GM21528 (cell line): Measurements from ENCODE around the gene WASHC4.
"Not testable (repeated sequence)": the region's sequence is repeated elsewhere in the genome, so short reads cannot be mapped to it uniquely, and the experiment has no call there.

Experiments
- ATAC-seq: cut with Tn5 transposase; IDR thresholded peaks from one replicate; pipeline ENCODE4 v1.9.1; 2021; ENCODE audit warnings: mild to moderate bottlenecking, moderate library complexity; ENCODE audit not compliant: unreplicated experiment, low FRiP score

WASHC4 gene

DNA sequence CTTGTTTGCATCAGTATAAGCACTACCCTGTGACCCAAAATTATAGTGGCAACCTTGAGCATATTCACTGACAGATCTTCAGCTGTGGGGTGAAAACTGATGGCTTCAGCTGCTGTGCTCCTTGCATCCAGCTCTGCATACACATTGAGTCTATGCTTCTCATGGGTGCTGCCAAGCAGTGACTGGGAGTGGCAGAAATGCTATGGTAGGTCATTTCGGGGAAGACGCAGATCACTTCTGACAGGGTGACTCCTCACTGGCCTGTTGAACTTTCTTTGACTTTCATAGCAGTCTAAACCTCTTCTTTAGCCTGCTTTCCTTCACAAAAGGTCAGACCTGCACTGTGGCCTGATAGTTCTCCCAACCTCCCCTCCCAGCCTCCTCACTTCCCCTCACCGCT is 17.7 kb upstream of the WASHC4 start:
- no peak for ATAC-seq

DNA sequence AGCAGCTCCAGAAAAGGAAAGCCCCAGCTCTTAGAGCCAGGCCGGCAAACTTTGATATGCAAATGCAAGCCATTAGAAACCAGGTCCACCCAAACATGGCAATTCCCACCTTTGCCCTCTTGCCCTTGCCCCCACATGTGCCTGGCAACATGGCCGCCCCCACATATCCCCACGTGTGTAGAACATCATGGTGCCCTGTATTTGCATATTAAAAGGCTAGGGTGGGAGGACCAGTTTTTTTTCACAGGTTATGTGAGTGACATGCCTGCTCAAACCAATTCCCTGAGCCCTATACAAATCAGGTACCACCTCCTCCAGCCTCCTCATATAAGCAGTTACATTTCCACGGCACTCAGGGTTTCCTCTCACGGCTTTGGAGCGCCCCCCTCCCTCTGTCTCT is 17.2 kb upstream of the WASHC4 start:
- no peak for ATAC-seq

DNA sequence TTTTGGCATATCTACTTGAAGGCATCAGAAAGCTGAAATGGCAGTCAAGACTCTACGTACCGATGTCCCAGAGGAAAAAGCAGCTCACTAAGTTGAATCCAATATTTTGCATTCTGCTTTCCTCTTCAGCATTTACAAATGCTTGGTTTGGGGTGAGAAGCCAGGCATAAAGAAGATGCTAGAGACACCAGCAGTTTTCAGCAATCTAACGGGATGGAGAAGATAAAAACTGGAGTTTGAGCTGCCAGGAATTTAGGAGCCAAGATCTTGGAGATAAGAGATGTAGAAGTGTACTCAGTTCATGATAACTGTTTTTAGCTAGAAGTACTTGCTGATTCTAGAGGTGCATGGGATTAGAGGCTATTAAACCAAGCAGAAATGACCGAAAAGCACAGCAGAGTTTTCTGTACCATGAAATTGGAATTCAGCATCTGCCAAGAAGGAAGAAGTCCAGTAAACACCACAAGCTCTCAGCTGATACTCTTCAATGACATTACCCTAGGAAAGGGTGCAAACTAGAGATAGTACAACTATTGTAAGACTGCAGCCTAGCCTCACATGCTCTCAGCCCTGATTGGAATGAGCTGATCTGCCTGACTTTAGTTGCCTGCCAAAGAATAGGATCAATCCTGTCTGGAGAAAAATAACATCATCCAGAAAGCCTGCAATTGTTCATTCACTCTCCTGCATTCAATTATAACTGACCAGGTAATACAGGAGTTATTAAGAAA is 15.9 kb upstream of the WASHC4 start:
- ATAC-seq: no peak

DNA sequence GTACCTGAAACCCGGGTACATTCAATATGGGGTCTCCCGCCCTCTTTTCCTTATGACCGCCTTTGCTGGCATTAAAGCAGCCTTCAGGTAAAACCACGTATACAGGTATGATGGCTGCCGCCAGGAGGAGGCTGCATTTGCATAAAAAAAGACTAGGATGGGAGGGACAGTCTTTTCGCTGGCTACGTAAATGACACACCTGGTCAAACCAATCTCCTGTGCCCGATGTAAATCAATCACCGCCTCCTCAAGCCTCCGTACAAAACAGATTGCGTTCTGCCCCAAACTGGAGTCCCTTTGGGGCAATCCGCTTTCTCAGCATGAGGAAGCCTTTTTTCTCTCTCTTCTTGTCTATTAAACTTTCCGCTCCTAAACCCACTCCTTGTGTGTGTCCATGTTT is 15.2 kb upstream of the WASHC4 start:
- no peak for ATAC-seq

DNA sequence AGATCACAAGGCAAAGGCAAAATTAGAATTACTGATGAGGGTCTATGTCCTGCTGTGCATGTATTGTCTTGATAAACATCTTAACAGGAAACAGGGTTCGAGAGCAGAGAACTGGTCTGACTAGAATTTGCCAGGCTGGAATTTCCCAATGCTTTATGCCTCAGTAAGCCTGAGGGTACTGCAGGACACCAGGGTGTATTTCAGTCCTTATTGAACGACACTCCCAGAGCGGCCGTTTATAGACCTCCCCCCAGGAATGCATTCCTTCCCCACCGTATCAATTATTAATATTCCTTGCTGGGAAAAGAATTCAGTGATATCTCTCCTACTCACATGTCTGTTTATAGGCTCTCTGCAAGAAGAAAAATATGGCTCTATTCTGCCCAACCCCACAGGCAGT is 12.2 kb upstream of the WASHC4 start:
- not testable (repeated sequence) for ATAC-seq

DNA sequence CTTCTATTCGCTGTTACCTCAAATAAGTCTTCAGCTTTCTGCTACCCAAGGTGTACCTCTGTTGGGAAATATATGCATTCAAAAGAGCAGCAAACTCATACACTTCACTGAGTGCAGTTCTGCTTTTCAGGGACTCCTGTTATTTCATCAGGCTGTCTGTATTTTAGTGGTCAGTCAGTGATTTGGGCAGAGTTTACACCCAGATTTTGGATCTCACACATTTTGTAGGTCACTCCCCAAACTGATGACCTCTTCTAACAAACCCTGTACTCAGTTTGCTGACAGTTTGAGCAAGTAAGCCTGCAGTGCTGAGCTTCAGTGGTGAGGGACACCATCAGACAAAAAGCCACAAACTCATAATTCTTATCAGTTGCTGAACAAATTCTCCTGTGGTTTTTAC is 8.2 kb upstream of the WASHC4 start:
- ATAC-seq: no peak

DNA sequence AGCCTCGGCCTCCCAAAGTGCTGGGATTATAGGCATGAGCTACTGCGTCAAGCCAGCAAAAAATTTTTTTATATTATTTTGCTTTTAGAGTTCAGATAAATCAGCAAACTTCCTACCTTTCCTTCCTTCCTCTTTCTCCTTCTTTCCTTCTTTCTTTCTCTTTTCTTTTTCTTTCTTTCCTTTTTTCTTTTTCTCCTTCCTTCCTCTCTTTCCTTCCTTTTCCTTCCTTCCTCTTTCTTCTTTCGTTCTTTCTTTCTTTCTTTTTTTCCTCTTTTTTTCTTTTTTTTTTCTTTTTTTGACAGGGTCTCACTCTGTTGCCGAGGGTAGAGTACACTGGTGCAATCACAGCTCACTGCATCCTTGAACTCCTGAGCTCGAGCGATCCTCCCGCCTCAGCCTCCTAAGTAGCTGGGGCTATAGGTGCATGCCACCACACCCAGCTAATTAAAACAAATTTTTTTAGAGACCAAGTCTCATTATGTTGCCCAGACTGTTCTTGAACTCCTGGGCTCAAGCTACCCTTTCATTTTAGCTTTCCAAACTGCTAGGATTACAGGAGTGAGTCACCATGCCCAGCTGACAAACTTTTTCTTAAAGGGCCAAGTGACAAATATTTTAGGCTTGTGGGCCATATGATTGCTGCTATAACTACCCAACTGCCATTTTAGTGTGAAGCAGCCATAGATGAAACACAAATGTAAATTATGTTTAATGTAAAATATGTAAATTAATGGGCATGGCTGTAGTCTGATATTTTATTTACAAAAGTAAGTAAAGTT is 7.1 kb upstream of the WASHC4 start:
- no peak for ATAC-seq

DNA sequence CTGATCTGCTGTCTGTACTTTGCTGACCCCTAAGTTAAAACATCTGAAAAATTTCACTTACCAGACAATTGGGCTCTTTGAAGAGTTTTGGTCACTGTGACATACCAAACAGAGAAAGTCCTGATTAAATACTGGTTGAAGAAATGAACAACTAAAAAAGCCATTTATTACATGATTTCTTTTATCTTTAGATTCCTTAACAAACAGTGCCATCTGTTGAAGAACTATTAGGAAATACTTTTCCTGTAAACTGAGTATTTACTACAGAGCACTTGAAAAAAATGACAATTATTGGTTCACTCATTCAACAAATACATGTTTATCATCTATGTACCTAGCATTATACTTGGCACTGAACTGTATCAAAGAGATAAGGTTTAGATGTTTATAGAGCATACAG is 6.5 kb upstream of the WASHC4 start:
- ATAC-seq: no peak

DNA sequence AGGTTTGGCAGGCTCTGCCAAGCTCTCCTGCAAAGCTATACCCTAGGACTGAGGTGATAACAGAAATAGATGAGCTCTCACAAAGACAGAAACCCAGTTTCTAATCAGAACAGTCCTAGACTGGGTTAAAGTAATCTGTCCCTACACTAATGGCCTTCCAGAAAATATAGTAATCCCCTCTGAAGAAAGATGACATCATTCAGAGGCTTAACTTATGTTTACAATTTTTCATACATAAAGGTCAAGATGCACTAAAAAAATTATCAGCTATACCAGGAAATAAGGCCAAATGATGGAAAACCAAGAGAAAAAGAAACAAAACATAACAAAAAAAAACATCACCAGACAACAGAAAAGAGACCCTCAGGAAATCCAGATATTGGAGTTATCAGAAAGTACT is 4.9 kb upstream of the WASHC4 start:
- ATAC-seq: no peak

DNA sequence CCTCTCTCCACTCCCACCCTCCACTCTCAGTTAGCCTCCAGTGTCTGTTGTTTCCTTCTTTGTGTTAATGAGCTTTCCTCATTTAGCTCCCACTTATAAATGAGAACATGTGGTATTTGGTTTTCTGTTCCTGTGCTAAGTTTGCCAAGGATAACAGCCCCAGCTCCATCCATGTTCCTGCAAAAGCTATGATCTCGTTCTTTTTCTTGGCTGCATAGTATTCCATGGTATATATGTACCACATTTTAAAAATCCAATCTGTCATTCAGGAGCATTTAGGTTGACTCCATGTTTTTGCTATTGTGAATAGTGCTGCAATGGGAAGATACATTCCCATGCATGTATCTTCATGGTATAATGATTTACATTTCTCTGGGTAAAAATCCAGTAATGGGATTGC is 2.8 kb upstream of the WASHC4 start:
- no peak for ATAC-seq

DNA sequence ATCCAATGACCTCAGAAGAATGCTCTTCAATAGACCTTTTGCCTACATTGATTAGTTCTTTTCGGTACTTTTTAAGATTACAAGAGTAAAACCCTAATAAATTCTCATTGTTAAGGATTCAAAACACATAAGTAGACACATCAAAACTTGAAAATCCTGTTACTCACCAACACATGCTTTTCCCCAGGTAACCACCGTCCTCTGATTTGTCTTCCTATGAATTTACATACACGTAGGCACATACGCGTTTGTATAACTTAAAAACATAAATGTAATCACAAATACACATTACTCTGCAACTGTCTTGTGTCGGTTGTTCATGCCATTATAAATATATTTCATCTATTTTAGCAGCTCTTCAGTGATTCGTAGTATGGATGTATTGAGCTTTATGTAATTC is 910 bp upstream of the WASHC4 start:
- ATAC-seq: no peak

DNA sequence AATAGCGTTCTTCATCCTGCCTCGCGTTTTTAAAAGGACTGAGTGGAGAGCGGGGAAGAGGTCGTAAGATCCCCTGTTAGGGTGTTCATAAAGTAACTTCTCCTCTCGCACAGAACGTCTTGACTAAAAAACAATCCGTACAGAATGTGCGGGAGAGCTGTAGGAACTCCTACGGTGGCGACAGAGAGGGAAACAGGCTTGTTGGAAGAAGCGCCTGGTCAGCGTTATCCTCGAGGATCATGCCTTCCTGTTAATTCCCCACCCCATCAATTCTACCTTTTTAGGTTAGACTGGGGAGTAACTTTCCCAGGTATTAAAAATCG is 399 bp upstream of the WASHC4 start:
- peak; percentile 22 for ATAC-seq

DNA sequence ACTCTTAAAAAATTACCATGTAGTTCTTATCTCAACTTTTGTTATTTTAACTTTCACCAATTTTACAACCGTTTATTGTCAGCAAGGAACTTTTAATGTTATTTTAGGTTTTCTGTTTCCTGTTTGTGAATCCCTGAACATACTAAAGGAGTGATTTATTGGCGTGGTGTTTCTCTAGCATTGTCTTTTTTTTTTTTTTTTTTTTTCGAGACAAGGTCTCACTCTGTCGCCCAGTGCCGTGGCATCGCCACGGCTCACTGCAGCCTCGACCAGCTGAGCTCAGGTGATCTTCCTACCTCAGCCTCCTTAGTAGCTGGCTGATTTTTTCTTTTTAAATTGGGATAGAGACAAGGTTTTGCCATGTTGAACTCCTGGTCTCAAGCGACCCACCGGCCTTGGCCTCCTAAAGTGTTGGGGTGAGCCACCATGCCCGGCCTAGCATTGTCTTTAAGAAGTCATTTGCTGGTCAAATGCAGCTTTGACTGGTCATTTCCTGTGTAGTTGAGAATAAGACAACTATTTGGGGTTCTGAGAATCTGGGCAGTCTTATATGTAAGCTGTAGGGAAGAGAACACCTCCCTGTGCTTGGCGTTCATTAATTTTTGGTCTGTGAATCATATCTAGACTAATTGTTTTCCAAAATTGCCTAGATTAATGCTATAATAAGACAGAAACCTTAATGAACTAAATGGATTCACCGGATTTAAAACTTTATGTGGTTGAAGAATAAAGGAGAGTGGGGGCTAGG is 2.1 kb downstream of the WASHC4 start:
- no peak for ATAC-seq

DNA sequence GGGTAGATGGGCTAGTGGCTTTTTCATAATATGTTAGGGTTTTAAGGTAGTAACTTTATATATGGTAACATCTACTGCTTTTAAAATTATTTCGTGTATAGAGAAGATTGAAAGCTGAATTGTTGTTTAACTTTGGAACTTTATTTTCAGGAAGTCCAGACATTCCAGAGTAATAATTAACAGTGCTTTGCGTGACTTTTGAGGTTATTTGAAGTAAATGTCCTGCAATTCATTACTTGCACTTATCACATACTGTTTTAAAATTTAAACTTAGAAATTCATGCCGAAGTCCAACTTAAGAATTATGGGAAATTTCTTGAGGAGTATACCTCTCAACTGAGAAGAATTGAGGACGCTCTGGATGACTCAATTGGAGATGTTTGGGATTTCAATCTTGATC is 3.3 kb downstream of the WASHC4 start:
- no peak for ATAC-seq

DNA sequence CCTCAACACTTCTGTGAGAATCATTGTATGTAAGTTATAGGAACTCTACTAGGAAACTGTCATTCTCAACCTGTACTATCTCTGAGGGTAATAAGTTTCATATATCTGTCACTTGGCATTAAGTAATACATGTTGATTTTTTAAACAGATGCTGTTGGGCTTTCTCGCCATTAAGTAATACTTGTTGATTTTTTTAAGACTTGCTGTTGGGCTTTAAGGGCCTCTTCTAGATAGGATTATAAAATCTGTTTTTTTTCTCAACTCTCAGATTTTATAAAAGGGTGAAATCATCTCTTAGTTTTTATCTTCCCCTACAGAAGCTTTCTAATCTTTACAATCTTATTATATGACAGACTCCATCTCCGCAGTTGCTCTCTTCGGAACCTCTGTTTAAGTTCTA is 5.6 kb downstream of the WASHC4 start:
- no peak for ATAC-seq

DNA sequence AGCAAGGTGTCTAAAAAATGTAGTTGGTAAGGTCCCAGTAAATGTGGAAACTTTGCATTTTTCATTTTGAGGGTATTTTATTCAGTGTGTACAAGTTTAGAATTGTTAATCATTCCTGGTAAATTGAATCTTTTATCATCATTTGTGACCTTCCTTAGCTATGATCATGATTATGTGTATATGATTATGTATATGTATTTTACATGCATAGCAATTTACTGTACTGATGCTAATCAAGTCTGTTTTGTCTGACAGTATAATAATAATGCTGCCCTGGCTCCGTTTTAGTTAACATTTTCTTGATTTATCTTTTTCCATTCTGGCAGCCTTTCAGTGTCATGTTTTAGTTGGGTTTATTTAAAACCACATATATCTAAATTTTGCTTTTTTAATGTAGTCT is 9.4 kb downstream of the WASHC4 start:
- no peak for ATAC-seq

DNA sequence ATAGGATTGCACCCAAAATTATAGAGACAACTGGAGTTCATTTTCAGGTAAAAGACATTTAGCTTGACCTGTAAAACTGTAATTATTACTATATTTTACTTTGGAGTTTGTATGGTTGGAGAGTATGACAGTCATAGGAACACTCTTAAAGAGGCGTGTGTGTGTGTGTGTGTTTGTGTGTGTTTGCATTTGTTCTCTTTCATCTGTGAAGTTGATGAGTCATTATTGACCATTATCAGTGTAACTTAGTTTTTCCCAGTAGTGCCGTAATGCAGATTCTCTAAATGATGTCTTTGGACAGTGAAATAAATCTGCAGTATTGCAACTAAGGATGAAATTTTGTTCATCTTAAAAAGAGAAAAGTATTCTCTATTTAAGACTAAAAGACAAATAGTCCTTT is 13.0 kb downstream of the WASHC4 start:
- no peak for ATAC-seq

DNA sequence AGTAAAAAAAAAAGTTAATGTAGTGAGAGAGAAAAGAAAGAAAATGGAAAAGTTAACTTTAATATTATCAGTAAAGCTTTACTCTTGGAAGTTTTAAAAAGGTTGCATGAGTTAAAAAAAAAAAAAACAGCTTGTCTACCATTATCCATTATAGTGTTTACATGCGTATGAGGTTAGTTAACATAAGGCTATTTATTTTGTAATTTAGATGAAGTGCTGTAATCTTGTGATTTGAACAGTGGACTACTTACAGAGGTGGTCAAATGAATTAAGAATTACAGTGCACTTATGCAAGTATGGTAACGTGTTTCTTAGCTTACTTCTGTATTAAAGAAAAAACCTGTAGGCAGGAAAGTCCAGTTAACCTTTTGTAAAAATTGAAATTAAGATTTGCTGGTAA is 30.7 kb downstream of the WASHC4 start:
- no peak for ATAC-seq

DNA sequence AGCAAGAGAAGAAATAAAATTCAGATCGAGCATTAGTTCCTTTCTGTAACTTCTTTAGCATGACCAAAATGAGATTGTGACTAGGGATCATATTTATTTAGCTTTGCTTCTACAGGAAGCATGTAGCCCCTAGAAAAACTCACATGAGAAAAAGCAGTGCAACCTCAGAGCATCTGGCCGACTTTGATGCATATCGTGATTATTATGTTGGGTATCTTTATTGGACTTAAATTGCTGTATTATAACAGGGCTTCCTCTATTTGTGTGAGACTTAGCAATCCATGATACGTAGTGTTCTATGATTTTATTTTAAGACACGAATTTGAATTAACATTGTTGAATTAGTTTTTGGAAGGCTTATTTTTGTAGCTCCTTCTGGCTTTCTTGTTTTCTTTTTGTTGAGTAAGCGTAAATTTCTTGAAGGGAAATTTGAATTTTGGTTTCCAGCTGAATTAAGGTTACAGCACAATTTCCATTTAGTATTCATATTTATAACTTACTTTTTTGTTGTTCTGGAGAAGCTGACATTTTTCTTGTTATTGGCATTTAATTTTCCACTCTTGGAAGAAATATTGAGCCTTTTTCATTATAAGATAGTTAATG is 33.9 kb downstream of the WASHC4 start:
- ATAC-seq: no peak

DNA sequence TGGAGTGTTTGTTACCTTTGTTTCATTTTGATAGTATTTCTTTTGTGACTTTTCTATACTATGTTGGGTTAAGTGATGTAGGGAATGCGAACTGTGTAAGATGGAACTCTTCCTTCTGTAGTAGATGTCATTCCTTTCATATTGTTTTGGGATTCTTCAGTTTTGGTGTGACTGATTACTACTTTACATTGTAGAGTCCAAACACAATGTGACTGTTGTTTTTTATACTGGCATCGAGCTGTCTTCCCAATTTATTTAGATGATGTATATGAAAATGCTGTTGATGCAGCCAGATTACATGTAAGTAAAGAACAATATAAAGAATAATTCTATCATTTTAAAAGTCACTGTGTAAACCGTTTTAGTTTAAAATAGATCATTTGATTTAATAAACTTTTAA is 34.7 kb downstream of the WASHC4 start:
- no peak for ATAC-seq

DNA sequence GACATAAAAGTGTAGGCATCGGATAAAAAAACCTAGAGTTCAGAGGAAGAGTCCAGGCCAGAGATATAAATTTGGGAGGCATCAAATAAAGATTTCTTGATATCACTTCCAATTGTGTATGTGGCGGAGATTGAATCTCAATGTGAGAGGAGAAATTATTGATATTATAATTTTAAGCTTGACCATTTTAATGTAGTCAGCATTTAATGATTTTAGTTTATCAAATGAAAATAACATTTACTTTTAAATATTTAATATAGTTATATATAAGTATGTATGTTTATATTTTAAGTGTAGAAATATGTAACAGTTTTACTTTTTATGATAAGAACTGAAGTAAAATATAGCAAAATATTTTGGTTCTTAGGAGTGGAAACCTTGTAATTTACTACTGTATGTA is 48.7 kb downstream of the WASHC4 start:
- ATAC-seq: no peak
